HG02981 (cell line): ENCODE results near the gene DSCAM.
"Not testable (repeated sequence)": the region's sequence is repeated elsewhere in the genome, so short reads cannot be mapped to it uniquely, and the experiment has no call there.

Source experiments
- ATAC-seq: cut with Tn5 transposase; IDR thresholded peaks from one replicate; pipeline ENCODE4 v1.9.1; 2021; ENCODE audit warnings: mild to moderate bottlenecking, moderate library complexity; ENCODE audit not compliant: unreplicated experiment

DSCAM gene, protein sequence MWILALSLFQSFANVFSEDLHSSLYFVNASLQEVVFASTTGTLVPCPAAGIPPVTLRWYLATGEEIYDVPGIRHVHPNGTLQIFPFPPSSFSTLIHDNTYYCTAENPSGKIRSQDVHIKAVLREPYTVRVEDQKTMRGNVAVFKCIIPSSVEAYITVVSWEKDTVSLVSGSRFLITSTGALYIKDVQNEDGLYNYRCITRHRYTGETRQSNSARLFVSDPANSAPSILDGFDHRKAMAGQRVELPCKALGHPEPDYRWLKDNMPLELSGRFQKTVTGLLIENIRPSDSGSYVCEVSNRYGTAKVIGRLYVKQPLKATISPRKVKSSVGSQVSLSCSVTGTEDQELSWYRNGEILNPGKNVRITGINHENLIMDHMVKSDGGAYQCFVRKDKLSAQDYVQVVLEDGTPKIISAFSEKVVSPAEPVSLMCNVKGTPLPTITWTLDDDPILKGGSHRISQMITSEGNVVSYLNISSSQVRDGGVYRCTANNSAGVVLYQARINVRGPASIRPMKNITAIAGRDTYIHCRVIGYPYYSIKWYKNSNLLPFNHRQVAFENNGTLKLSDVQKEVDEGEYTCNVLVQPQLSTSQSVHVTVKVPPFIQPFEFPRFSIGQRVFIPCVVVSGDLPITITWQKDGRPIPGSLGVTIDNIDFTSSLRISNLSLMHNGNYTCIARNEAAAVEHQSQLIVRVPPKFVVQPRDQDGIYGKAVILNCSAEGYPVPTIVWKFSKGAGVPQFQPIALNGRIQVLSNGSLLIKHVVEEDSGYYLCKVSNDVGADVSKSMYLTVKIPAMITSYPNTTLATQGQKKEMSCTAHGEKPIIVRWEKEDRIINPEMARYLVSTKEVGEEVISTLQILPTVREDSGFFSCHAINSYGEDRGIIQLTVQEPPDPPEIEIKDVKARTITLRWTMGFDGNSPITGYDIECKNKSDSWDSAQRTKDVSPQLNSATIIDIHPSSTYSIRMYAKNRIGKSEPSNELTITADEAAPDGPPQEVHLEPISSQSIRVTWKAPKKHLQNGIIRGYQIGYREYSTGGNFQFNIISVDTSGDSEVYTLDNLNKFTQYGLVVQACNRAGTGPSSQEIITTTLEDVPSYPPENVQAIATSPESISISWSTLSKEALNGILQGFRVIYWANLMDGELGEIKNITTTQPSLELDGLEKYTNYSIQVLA (N-terminal part only)

DNA sequence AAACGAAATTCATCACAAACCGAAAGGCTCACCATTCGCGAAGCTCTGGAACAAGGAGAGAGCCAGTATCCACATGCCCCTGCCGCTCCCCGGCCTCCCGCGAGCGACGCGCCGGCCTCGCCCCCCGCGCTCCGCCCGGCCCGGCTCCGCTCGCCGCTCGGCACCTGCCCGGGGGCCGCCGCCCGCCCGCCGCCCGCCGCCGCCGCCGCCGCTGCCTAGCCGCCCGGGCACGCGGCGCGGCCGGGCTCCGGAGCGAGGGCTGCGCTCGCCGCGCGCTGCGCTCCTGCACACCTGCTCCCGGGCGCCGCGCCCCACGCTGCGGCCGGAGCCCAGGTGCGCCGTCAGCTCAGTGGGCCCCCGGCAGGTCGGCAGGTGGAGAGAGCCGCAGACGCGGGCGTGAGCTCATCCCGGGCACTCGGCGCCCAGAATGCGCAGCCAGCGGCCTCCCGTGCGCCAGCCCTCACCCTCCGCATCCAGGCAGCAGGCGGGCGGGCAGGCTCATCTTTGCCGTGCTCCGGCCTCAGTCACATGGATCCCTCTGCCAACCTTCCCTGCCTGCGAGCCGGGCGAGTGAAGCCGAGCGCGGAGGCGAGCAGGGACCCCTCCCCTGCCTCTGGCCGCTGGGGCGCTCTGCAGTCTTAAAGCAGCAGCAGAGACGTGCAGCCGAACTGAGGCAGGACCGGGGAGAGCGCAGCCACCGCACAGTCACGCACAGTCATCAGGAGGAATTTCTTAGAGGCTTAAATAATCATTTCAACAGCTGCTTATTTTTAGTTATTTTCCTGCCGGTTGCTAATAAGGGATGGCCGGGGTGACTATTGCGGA, at the start of gene DSCAM:
TSS of gene DSCAM (minus strand) at position 572 of the 825 bp plus-strand sequence. CDS start at position 75, 497 bp downstream.
- ATAC-seq = no peak

DNA sequence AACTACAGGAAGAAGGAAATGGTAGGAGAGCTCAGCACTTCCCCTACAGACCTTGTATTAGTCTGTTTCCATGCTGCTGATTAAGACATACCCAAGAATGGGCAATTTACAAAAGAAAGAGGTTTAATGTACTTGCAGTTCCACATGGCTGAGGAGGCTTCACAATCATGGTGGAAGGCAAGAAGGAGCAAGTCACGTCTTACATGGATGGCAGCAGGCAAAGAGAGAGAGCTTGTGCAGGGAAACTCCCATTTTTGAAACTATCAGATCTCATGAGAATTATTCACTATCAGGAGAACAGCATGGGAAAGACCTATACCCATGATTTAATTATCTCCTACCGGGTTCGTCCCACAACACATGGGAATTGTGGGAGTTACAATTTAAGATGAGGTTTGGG, 48.7 kb upstream of the DSCAM start:
- not testable (repeated sequence) for ATAC-seq

DNA sequence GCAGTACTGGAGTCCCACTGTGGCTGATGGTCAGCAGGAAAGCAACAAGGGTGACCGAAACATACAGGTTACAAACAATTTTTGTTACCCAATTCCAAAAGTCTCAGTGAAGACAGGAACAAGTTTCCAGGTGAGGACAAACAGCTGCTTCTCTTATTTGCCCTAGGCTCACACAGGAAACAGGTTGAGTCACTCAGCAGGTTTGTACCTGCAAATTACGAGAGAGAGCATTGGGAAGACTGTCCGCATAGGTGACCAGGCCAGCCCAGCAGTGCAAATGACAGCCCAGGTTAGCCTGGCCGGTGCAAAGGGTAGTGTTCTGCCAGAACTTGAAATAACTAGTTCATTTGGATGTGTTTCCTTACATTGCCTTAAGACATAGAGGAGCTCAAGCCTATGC, 40.0 kb upstream of the DSCAM start:
- no peak for ATAC-seq

DNA sequence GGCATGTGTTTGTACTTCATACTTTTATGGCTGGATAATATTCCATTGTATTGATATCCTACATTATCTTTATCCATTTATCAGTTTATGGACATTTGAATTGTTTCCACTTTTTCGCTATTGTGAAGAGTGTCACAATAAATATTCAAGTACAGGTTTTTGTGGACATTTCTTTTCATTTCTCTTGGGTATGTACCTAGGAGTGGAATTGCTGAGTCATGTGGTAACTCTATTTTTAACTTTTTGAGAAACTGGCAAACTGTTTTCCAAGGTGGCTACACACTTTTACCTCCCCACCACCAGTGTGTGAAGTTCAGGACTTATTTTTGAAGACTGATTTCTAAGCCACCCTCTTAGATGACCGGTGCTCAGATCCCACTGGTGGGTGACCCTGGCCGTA, 39.0 kb upstream of the DSCAM start:
- ATAC-seq = no peak

DNA sequence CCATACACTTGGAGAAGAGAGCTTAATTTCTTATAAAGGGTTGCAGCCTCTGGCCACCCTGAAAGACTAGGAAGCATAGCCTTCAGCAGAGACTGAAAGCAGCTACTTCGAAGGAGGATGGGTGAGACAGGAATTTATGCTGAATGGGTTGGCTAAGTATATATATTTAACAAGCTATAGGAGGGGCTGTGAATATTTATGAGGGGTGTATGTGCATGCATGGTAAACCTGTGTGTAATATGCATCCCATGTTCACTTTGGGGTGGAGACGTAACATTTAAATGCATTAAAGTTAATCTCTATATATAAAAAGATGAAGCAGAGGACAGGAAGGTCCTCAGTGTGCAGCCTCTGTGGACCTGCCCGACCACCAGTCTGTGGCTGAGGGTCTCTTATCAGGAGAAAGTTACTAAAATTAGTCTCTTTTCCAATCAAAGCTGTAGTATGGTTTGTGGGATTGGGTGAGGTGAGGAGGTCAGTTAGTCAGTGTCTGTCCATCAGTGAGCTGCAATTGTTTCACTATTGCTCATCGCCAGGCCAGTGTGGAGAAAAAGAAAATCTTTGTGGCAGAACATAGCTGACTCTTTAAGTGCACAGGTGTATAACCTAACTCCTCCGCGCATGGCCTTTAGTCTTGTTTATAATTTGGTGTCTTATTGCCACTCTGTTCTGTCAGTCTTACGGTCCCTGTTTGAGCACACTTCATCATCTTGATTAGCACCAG, 35.4 kb upstream of the DSCAM start:
- ATAC-seq = no peak

DNA sequence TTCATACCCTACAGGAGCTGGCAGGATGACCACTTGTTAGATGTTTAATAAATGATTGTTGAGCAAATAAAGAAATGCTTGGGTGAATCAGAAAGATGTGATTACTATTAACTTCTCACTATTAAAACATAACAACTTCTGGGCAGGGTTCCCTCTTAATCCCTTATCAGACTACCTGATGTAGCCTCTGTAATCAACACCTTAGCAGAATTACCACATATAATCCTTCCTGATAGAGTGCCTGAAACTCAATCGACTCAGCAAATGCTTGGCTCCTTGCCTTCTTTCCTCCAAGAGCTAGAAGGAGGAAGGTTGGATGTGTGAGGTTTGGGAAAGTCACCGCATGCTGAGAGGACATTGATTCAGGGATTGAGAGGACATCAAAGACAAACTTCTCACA, 34.8 kb upstream of the DSCAM start:
- no peak for ATAC-seq

DNA sequence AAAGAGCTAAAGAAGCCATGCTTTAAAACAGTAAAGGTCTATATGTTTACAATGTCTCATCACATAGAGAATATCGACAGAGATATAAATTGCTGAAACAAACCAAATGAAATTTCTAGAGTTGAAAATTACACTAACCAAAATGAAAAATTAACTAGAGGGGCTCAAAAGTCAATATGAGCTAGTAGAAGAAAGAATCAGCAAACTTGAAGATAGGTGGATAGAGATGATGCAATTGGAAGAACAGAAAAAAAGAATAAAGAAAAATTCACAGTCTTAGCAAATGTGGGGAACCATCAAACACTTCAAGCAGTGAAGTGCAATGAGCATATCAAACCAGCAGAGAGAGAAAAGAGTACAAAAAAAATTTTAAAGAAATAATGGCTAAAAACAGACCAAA, 24.1 kb upstream of the DSCAM start:
- ATAC-seq = no peak

DNA sequence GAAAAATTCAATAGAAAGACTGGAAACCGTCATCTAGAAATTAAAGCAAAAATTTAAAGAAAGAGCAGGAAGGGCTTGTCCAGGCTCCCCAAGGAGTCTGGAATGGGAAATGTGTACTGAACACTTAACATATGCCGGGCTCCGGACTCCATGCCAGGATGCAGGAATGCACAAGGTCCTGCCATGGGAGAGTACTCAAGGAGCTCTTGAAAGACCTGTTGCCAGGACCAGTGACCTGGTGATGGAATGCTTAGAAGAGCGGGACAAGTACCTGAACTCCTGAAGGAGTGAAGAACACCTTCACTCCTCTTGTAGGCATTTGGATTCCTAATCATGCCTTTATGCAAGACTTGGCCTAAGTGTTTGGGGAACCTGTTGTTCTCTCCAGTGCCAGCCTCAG, 16.9 kb upstream of the DSCAM start:
- no peak for ATAC-seq

DNA sequence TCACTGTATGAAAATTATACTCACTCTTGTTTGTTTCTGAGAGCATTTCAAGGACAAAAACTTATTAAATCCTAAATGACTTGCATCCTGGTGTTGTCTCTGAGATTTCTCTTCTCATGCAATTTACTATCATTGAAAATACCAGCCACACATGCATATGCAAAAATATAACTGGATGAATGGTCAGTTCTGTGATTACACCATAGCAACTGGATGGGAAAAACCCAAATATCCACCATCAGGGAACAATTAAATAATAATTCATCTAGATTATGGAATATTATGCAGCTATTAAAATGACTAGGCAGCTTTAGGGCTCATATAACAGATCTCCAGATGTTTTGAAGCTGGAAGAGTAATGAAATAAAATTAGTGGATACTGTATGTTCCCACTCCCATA, 11.6 kb upstream of the DSCAM start:
- ATAC-seq = no peak

DNA sequence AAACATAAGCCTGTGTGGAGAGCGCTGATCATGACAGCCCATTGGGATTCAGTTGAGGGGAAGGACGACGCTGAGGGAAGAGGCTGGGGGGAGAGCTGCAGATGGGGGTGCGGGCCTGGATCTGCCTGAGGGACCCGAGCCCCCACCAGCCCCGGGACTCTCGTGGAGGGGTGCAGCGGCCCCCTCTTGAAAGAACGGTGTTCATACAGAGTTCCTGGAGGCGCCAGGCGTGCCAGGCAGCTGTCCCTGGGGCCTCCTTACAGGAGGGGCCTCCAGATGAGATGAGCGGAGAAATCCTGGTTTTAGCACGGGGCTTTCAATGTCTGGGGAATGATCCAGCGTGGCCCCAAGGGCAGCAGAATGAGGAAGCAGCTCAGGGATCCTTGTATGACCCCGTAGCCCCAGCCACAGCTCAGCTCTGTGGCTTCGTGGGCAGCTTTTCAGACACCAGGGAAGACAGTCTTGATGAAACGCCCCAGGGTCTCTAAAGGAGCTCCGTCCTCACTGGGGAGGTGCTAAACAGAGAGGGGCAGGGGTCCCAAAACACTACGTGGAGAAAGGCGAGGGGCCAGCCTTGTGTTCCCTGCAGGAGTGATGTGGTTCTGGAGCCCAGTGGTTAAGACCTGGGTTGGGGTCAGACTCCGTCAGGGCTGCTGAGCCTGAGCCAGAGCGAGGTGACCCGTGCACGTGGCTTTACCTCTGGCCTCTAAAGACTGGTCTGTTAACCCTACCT, 7.2 kb upstream of the DSCAM start:
- ATAC-seq = no peak

DNA sequence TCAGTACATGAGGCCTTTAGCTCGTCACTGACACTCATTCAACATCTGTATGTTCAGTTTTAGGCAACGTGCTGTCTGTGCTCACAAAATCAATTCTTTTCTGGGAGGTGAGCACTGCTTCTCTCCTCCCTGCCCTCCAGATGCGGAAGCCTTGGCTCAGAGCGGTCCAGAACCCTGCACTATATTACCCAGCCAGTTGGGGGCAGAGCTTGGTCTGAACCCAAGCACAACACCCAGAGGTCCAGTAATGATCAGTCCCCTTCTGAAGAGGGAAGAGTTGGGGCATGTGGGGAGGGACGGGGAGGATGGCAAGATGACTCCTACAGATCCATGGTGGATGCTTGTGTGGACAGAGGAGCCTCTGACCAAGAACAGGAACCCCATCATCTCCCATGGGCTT, 5.6 kb upstream of the DSCAM start:
- no peak for ATAC-seq

DNA sequence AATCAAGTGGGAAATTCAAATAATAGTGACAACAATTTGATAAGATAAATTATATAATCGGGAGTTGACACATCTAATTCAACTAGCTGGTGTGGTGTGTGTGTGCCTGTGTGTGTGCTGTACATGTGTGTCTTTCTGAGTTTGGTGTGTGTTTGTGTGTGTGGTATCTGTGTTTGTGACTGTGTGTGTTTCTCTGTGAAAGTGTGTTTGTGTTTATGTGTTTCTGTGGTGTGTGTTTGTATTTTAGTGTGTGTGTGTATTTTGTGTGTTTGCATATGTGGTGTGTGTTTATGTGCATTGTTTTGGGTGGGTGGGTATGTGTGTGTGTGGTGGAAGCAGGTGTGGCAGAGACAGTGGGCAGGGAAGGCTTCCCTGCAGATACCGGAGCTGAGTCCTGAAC, 4.8 kb upstream of the DSCAM start:
- ATAC-seq = no peak

DNA sequence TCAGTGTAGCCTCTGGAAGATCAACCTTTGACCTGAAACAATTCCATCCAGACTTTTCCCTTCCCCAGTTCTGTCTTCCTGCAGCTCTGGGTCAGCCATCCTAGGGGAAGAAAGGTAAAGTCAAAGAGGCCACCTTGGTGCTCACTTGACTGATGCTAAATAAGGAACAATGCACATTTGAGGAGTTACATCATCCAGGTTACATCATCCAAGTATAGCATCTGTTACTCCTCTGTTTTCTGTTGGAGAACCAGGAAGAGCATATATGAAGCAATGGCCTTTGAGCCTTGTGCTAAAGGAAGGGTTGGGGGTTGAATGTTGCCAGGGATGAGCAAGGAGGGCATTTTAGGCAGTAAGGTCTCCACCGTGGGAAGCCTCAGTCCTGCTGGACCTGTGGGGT, 3.1 kb upstream of the DSCAM start:
- no peak for ATAC-seq

DNA sequence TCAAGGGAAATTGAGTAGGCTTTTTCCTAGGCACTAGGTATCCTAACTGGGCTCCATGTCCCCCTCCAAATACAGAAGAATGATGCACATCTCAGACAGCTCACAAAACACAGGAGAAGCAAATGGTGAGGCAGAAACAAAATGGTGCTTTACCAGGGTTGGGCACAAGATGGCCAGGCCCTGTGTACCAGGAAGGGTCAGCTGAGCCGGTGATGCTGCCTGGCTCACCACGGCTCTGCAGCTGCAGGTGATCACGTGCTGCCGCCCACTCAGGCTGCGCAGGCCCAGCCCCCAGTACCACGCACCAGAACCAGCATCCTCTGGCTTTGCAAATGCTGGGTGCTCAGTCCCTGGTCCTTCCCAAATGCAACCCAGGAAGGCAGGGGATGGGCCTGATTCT, 993 bp upstream of the DSCAM start:
- no peak for ATAC-seq

DNA sequence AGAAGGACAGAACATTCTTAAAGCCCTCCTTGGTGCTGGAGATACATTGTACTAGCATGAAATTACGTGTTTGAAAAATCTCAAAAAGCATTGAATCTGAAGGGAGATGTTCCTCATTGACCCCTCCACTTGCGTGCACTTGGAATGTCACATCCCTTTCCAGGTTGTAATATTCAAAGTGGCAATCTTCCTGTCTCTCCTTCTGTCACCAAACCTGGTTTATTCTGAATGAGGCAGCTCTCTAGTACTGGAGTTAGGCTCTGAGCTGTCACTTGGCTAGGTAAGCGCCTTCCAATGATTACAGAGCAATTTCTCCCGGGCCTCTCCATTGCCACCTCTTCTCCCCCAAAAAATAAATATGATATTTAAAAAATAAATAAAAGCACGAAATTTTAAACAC, 855 bp downstream of the DSCAM start:
- ATAC-seq = no peak

DNA sequence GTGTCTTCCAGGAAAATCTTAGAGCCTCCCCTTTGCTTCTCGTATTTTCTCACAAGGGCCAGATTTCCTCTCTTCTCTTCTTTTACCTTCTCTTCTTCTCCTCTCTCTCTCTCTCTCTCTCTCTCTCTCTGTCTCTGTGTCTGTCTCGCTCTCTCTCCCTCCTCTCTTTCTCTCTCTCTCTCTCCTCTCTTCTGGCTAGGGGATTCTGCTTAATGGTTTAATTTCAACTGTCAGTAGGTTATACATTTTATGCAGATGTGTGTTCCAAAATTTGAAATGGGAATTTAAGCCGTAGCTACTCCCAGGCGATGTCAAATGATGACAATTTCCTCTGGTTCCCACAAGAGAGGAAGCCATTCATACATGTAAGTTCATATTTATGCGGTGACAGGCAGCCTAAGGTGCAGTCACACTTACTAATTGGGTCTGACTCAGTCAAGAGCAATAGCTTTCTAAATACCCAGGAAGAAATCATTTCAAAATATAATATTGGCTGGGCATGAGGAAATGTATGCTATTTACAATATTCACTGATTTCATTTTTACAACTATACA, 1.4 kb downstream of the DSCAM start:
- ATAC-seq = no peak

DNA sequence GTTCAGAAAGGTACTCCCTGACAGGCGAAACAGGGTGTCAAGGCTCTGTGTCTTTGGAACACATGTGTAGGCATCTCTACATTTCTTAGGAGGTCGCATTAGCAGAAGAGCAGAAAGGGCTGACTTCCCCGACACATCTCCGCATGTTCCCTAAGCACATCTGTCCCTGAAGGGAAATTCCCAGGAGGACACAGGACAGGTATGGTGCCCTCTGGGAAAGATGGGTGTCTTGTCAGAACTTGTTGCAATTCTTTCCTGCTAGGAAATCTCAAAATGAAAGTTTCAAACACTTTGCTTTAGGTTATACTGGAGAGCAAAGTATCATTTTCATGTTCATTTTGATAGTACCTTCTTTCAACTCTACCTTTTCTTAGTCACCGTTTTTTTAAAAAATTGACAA, 2.0 kb downstream of the DSCAM start:
- ATAC-seq = no peak

DNA sequence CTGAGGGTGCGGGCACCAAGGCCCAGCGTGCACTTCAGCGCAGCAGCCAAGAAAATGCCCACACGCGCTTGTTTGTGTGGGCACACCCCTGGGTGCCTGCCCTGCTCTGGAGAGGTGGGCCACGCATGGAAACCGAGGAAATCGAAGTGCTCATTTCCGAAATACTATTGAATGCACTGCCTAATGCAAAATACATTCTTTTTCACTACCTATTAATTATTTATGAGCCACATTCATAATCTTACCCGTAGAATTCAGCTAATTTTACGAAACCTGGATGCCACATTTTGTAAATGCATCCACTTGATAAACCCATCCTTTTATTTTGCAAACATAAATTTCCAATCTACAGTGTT, 4.8 kb downstream of the DSCAM start:
- ATAC-seq = no peak

DNA sequence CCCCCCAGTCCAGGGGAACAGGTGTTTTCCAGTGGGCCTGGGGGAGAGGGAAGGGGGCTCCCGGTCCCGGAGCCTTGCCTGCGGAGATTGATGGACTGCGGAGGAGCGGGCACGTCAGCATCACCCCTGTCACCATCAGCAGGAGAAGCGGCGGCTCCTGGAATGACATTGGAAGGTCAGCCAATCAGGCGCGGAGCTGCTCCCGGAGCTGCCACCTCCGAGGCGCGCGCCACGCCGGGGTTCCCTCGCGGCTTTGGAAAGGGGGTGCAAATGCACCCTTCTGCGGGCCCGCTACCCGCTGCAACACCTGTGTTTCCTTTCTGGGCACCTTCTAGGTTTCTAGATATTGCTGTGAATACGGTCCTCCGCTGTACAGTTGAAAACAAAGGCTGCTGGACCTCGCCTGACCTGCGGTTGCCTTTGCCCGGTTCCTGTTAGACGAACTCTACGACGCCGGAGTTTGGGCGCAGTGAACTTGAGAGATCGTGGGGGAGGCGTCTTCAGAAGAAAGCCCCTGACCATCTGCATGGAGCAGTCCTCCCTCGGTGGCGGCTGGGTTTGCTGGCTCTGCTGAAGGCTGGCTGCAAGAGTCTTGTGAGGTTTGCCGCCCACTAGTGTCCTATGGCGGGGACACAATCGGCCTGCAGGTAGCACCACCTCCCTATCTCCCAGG, 5.3 kb downstream of the DSCAM start:
- no peak for ATAC-seq
